SKM-1 treated with dmso at 0.1 percent for 144 hours (cell line): Measurements from ENCODE around the gene SLAMF1.
"Not testable (repeated sequence)": the region's sequence is repeated elsewhere in the genome, so short reads cannot be mapped to it uniquely, and the experiment has no call there.

Source experiments
- DNase-seq: peaks from one replicate; lab custom pipeline; 2025; ENCODE audit not compliant: unreplicated experiment; lab: John Stamatoyannopoulos, UW

Gene SLAMF1

GRCh38 chr1:160640359-160641123 is 6.3 kb downstream of the SLAMF1 start:
- DNase-seq, result peak; percentile 34

- DNase-seq, result no peak
Measured at GRCh38 chr1:160639652-160640051, 7.2 kb downstream of the SLAMF1 start.

GRCh38 chr1:160638926-160639325 is 7.9 kb downstream of the SLAMF1 start:
- peak; percentile 79 for DNase-seq

- no peak for DNase-seq
Measured at GRCh38 chr1:160638540-160638857, 8.3 kb downstream of the SLAMF1 start.

- DNase-seq, result no peak
Measured at GRCh38 chr1:160637821-160638539, 8.9 kb downstream of the SLAMF1 start.

GRCh38 chr1:160637065-160637464 is 9.8 kb downstream of the SLAMF1 start:
- DNase-seq, result no peak

- no peak for DNase-seq
Measured at GRCh38 chr1:160636547-160636946, 10.3 kb downstream of the SLAMF1 start.

- DNase-seq, result no peak
Measured at GRCh38 chr1:160636076-160636475, 10.8 kb downstream of the SLAMF1 start.

GRCh38 chr1:160634543-160635491 is 12.0 kb downstream of the SLAMF1 start:
- no peak for DNase-seq

- no peak for DNase-seq
Measured at GRCh38 chr1:160633330-160633903, 13.4 kb downstream of the SLAMF1 start.

GRCh38 chr1:160631983-160632625 is 14.7 kb downstream of the SLAMF1 start:
- no peak for DNase-seq

- no peak for DNase-seq
Measured at GRCh38 chr1:160630523-160631451, 16.1 kb downstream of the SLAMF1 start.

- DNase-seq, result peak; percentile 7
Measured at GRCh38 chr1:160629286-160630210, 17.3 kb downstream of the SLAMF1 start.

GRCh38 chr1:160628799-160629263 is 18.0 kb downstream of the SLAMF1 start:
- no peak for DNase-seq

GRCh38 chr1:160627677-160628289 is 19.1 kb downstream of the SLAMF1 start:
- DNase-seq, result not testable (repeated sequence)

GRCh38 chr1:160626509-160627342 is 20.1 kb downstream of the SLAMF1 start:
- no peak for DNase-seq
